B cell (primary cell): ENCODE data around the gene ST6GALNAC3. TPM values are rescaled to one million over a fixed set of nuclear protein-coding genes. Genes with fewer than 3 reads are reported as not detected.

Experiments
- ATAC-seq: fragments of 200-7000 bp; cut with Tn5 transposase; one replicate; pipeline ENCODE4 v1.10.0; 2021; ENCODE audit warnings: low read depth, mild to moderate bottlenecking, moderate number of reproducible peaks, moderate library complexity
- CTCF ChIA-PET: fragments of 350-600 bp; sonication (Branson Sonifier 250); formaldehyde crosslinking; loops from one replicate; lab custom pipeline; 2021; ENCODE audit warnings: antibody characterized with exemption, inconsistent platforms; lab: Charles Lee
- POLR2A ChIA-PET: fragments of 350-600 bp; sonication (Branson Sonifier 250); formaldehyde crosslinking; loops from one replicate; lab custom pipeline; 2021; ENCODE audit warnings: antibody characterized with exemption; lab: Charles Lee
- DNase-seq: peaks from one replicate; pipeline ENCODE4 v3.0.0; 2013
- H2AFZ ChIP-seq: 2 replicates; pipeline ENCODE4 v1.6.1; 2012; ENCODE audit warnings: mild to moderate bottlenecking, low read depth, low read length; ENCODE audit not compliant: insufficient read depth, poor library complexity, severe bottlenecking
- H3K27ac ChIP-seq, 2 donors: 1 replicate in 1 of 2; 2 replicates in 1 of 2; pipeline ENCODE4 v1.5.1; 2012 to 2013; ENCODE audit warnings: low read length in 2 of 2, mild to moderate bottlenecking in 2 of 2, moderate library complexity in 1 of 2
- H3K27me3 ChIP-seq, 4 experiments: fragments of 200-600 bp in 1 of 4; sonication (generic) in 1 of 4; replicated peaks in 1 of 4; 1 replicate in 2 of 4; 2 replicates in 2 of 4; pipeline versions ENCODE4 v1.6.1 to v1.7.0; 2013 to 2016; ENCODE audit warnings: low read length in 3 of 4, mild to moderate bottlenecking in 2 of 4, mixed read lengths in 1 of 4, moderate library complexity in 1 of 4; ENCODE audit not compliant: insufficient read depth in 4 of 4, control insufficient read depth in 3 of 4; ENCODE audit errors: control extremely low read depth in 1 of 4
- H3K36me3 ChIP-seq, 2 experiments: replicated peaks in 1 of 2; 1 replicate in 1 of 2; 2 replicates in 1 of 2; pipeline versions ENCODE4 v1.6.1 to v1.7.1; 2013; ENCODE audit warnings: low read length in 1 of 2; ENCODE audit not compliant: insufficient read depth in 2 of 2, control insufficient read depth in 1 of 2; ENCODE audit errors: control extremely low read depth in 1 of 2, extremely low read depth in 1 of 2
- H3K4me1 ChIP-seq, 2 donors: fragments of 200-600 bp in 1 of 2; sonication (generic) in 1 of 2; 1 replicate in 1 of 2; 2 replicates in 1 of 2; pipeline versions ENCODE4 v1.5.1 to v1.6.1; 2013 to 2017; ENCODE audit warnings: low read length in 2 of 2; ENCODE audit not compliant: control insufficient read depth in 2 of 2, insufficient read depth in 2 of 2
- H3K4me2 ChIP-seq: replicated peaks from 2 replicates; pipeline ENCODE3; 2012; ENCODE audit warnings: mild to moderate bottlenecking, low read depth, low read length; ENCODE audit not compliant: poor library complexity, severe bottlenecking
- H3K4me3 ChIP-seq, 5 experiments: fragments of 200-600 bp in 1 of 5; sonication (generic) in 1 of 5; 1 replicate in 3 of 5; 2 replicates in 2 of 5; pipeline versions ENCODE4 v1.5.1 to v1.7.0; 2011 to 2016; ENCODE audit warnings: low read length in 4 of 5, mild to moderate bottlenecking in 4 of 5, low read depth in 2 of 5, control low read depth in 1 of 5, moderate library complexity in 1 of 5; ENCODE audit not compliant: insufficient read depth in 1 of 5; ENCODE audit errors: control extremely low read depth in 1 of 5, extremely low read depth in 1 of 5
- H3K79me2 ChIP-seq: fragments of 200-600 bp; sonication (generic); one replicate; pipeline ENCODE4 v1.6.0; 2016; ENCODE audit warnings: low read length; ENCODE audit not compliant: control insufficient read depth, insufficient read depth
- H3K9ac ChIP-seq: fragments of 200-600 bp; sonication (generic); 2 replicates; pipeline ENCODE4 v1.6.1; 2017; ENCODE audit warnings: mild to moderate bottlenecking, low read length, moderate library complexity
- H3K9me3 ChIP-seq, 3 donors: one replicate each; pipeline versions ENCODE4 v1.6.1 to v1.7.1; 2013; ENCODE audit warnings: low read length in 2 of 3; ENCODE audit not compliant: control insufficient read depth in 2 of 3, insufficient read depth in 1 of 3; ENCODE audit errors: control extremely low read depth in 1 of 3
- H4K20me1 ChIP-seq: 2 replicates; pipeline ENCODE4 v1.6.0; 2012; ENCODE audit warnings: mild to moderate bottlenecking, low read length; ENCODE audit not compliant: insufficient read depth, control insufficient read depth, poor library complexity, severe bottlenecking
- H3K27ac Mint-ChIP-seq: one replicate; pipeline ENCODE4 v1.8.0; 2021; ENCODE audit warnings: mixed read lengths
- H3K27me3 Mint-ChIP-seq: one replicate; pipeline ENCODE4 v1.8.0; 2021; ENCODE audit warnings: mixed read lengths
- H3K4me1 Mint-ChIP-seq: one replicate; pipeline ENCODE4 v1.8.0; 2021; ENCODE audit warnings: mixed read lengths
- H3K4me3 Mint-ChIP-seq: one replicate; pipeline ENCODE4 v1.8.0; 2021; ENCODE audit warnings: mixed read lengths
- H3K9me3 Mint-ChIP-seq: one replicate; pipeline ENCODE4 v1.8.0; 2022; ENCODE audit warnings: mixed read lengths; ENCODE audit not compliant: insufficient read depth
- EZH2 ChIP-seq: IDR thresholded peaks from 2 replicates; pipeline ENCODE4 v1.6.1; 2012; ENCODE audit warnings: borderline replicate concordance, low read depth, mild to moderate bottlenecking, moderate library complexity, low read length; ENCODE audit not compliant: insufficient read depth, poor library complexity, severe bottlenecking
- WGBS: methylation state at CpG from one replicate; pipeline ENCODE4 v1.1.5; 2013; ENCODE audit warnings: missing lambda C conversion rate; ENCODE audit not compliant: insufficient coverage; 5-methylcytosine and 5-hydroxymethylcytosine counted together
- intact Hi-C: fragments of 100-400 bp; cut with micrococcal nuclease; formaldehyde crosslinking; loops from one replicate; pipeline ENCODE4 v1.10.0; 2022
- polyA plus RNA-seq: library from polyadenylated mRNA; depleted of rRNA; stranded (reverse); fragments of >200 nt; gene quantifications from 2 replicates; pipeline ENCODE4 v1.2.3, GENCODE V29; 2012
- total RNA-seq, 2 donors: library from RNA; stranded (reverse); fragments of 120-200 nt in 1 of 2; gene quantifications; 1 replicate in 1 of 2; 2 replicates in 1 of 2; pipeline versions ENCODE4 v1.2.3 to v1.2.4, GENCODE V29; 2013 to 2022
- TF ChIP-seq, protein P1 (sequence below): fragments of 200-600 bp; IDR thresholded peaks from one replicate; pipeline ENCODE4 v1.8.0; 2022; ENCODE audit warnings: antibody characterized with exemption, mild to moderate bottlenecking

ST6GALNAC3 gene
- total and polyA plus RNA-seq, 2 donors (not counting 1 experiment from before 2014, with no cell fraction given) = 3.0 to 17.3 TPM

DNA sequence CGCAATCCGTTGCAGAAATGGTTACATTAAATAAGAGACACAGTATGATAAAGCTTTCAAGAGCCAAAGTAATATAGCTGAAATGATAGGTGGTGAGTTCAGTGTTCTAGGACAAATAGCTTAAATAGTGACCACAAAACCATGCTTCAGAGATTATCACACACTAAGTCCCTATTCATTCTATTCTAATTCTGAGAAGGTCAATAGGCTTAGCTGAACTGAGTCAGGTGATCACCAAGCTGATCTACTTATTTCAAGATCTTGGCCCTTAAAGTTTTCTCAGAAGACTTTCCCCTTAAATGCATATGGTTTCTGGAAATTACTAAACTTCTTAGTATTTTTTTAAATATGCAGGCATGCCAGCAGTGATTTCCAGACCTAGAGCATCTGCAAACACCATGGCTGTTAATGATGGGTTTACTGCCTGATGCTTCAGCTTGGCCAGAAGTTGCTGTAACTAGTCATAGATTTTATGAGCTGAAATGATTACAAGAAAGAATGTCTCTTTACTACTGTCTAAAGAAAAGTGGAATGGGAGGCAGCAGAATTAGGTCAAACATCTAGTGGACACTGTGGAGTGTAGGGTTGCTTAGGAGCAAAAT, 242.9 kb downstream of the ST6GALNAC3 start:
- H3K27me3 ChIP-seq = no peaks in the 10 kb centered on the region
- no peak overlapping the region for H3K4me2 ChIP-seq
- no peak overlapping the region for H3K4me3 Mint-ChIP-seq
- DNase-seq (no peak), ATAC-seq (no peak)
- WGBS = no CpG with 5 or more reads among the region's 2 CpGs
- POLR2A ChIA-PET = no interaction called here
- H3K4me1 Mint-ChIP-seq = no peaks in the 10 kb centered on the region
- no peaks in the 10 kb centered on the region for H3K9me3 Mint-ChIP-seq
- CTCF ChIA-PET = interaction anchor here (3.1 kb wide), 1 partner anchor 14 kb away, joined by 17 read pairs; no protein-coding TSS in a partner anchor
- intact Hi-C loops = no loop called here
- no peak overlapping the region for H3K9ac ChIP-seq
- H3K27me3 Mint-ChIP-seq = no peaks in the 10 kb centered on the region
- peaks cover 0 to 1% (median 0%) of the 10 kb centered on the region in 3 donors for H3K9me3 ChIP-seq
- no peaks in the 10 kb centered on the region for H3K79me2 ChIP-seq
- H2AFZ ChIP-seq = no peak overlapping the region
- no peak for TF ChIP-seq EZH2
- TF ChIP-seq, protein P1, sequence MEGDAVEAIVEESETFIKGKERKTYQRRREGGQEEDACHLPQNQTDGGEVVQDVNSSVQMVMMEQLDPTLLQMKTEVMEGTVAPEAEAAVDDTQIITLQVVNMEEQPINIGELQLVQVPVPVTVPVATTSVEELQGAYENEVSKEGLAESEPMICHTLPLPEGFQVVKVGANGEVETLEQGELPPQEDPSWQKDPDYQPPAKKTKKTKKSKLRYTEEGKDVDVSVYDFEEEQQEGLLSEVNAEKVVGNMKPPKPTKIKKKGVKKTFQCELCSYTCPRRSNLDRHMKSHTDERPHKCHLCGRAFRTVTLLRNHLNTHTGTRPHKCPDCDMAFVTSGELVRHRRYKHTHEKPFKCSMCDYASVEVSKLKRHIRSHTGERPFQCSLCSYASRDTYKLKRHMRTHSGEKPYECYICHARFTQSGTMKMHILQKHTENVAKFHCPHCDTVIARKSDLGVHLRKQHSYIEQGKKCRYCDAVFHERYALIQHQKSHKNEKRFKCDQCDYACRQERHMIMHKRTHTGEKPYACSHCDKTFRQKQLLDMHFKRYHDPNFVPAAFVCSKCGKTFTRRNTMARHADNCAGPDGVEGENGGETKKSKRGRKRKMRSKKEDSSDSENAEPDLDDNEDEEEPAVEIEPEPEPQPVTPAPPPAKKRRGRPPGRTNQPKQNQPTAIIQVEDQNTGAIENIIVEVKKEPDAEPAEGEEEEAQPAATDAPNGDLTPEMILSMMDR = no peak
- no peaks in the 10 kb centered on the region for H4K20me1 ChIP-seq
- peaks cover 0 to 5% of the 10 kb centered on the region in 2 experiments for H3K36me3 ChIP-seq
- no peak overlapping the region for H3K27ac ChIP-seq
- H3K4me1 ChIP-seq = no peaks in the 10 kb centered on the region
- H3K4me3 ChIP-seq = no peak overlapping the region
- H3K27ac Mint-ChIP-seq = no peak overlapping the region

DNA sequence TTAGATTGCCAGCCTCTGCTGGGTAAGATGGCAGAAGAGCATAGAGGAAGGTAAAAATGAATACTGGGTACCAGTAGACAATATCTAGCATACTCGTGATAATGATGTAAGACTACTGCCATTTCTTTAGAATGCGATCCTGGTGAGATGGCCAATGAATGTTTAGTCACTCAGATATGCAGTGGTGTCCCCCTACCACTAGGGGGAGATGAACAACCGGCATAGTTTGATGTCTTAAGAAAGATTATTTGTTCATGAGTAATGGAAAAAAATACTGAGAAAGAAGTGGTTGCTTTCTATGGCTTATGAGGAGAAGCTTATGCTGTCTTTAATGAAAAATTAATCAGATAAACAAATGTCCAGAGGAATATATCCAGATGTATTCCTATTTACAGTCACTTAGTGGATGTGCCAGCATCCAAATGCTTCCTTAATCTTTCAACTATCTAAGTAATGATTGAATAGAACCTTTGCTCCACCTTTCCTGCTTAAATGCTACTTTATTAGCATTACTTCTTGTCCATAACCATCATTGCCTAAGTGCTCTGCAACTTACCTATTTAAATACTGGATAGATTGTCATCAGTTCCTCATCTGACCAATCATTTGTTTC, 256.6 kb downstream of the ST6GALNAC3 start:
- no peaks in the 10 kb centered on the region for H3K27me3 Mint-ChIP-seq
- no peak overlapping the region for H3K27ac Mint-ChIP-seq
- peak; percentile 49 for DNase-seq

More for the DNA sequence above, 256.6 kb downstream of the ST6GALNAC3 start:
- no peak overlapping the region for H3K9ac ChIP-seq
- no peaks in the 10 kb centered on the region for H4K20me1 ChIP-seq
- no peaks in the 10 kb centered on the region for H3K9me3 Mint-ChIP-seq
- TF ChIP-seq, protein P1 = peak; percentile 98
- TF ChIP-seq EZH2 = no peak
- no peak overlapping the region for H3K4me3 Mint-ChIP-seq
- CTCF ChIA-PET = interaction anchor here (0.9 to 4.2 kb wide), 4 partner anchors 14 to 339 kb away, joined by 3 to 17 read pairs (median 3); no protein-coding TSS in a partner anchor
- ATAC-seq = peak; percentile 47
- H3K4me2 ChIP-seq = no peak overlapping the region
- POLR2A ChIA-PET = no interaction called here
- no peaks in the 10 kb centered on the region for H3K27me3 ChIP-seq
- H3K9me3 ChIP-seq = no peaks in the 10 kb centered on the region
- intact Hi-C loops = loop anchor here (1.0 to 5.0 kb wide), 2 partner anchors 177 to 1781 kb away; no protein-coding TSS in a partner anchor
- no peaks in the 10 kb centered on the region for H3K4me1 Mint-ChIP-seq
- no peaks in the 10 kb centered on the region for H3K79me2 ChIP-seq
- no peak overlapping the region for H3K27ac ChIP-seq
- H2AFZ ChIP-seq = no peak overlapping the region
- WGBS = no CpG with 5 or more reads among the region's 3 CpGs
- H3K4me3 ChIP-seq = no peak overlapping the region
- no peaks in the 10 kb centered on the region for H3K4me1 ChIP-seq
- no peaks in the 10 kb centered on the region for H3K36me3 ChIP-seq
